GM18520 (cell line): ENCODE measurements around the gene ZNF507.
A peak's percentile ranks its signal among the peaks of the same experiment; 100 is the strongest.
"Not testable (repeated sequence)": the region's sequence is repeated elsewhere in the genome, so short reads cannot be mapped to it uniquely, and the experiment has no call there.

ENCODE experiments used
- ATAC-seq: cut with Tn5 transposase; IDR thresholded peaks from one replicate; pipeline ENCODE4 v1.9.1; 2021; ENCODE audit not compliant: unreplicated experiment

Gene ZNF507

GRCh38 chr19:32367063-32367462 lies 21.7 kb downstream of the ZNF507 start:
- ATAC-seq, result no peak

GRCh38 chr19:32367948-32368536 lies 22.6 kb downstream of the ZNF507 start:
- ATAC-seq, result no peak

- ATAC-seq, result no peak
These were observed 23.4 kb downstream of the ZNF507 start for GRCh38 chr19:32368787-32369186.

GRCh38 chr19:32372726-32373517 lies 27.5 kb downstream of the ZNF507 start:
- no peak for ATAC-seq

GRCh38 chr19:32373585-32374295 lies 28.3 kb downstream of the ZNF507 start:
- ATAC-seq, result no peak

- ATAC-seq, result not testable (repeated sequence)
These were observed 29.0 kb downstream of the ZNF507 start for GRCh38 chr19:32374362-32374761.

GRCh38 chr19:32377088-32377487 lies 31.7 kb downstream of the ZNF507 start:
- ATAC-seq, result not testable (repeated sequence)

- ATAC-seq, result no peak
These were observed 34.9 kb downstream of the ZNF507 start for GRCh38 chr19:32380269-32380668.

- ATAC-seq, result no peak
These were observed 42.4 kb downstream of the ZNF507 start for GRCh38 chr19:32387701-32388392.

GRCh38 chr19:32388393-32388855 lies 43.0 kb downstream of the ZNF507 start:
- no peak for ATAC-seq

GRCh38 chr19:32392901-32393300 lies 47.5 kb downstream of the ZNF507 start:
- no peak for ATAC-seq

- no peak for ATAC-seq
These were observed 50.7 kb downstream of the ZNF507 start for GRCh38 chr19:32396046-32396652.

GRCh38 chr19:32397671-32398101 lies 52.3 kb downstream of the ZNF507 start:
- no peak for ATAC-seq

GRCh38 chr19:32401992-32402391 lies 56.6 kb downstream of the ZNF507 start:
- no peak for ATAC-seq

- ATAC-seq, result no peak
These were observed 58.0 kb downstream of the ZNF507 start for GRCh38 chr19:32403291-32403995.

- ATAC-seq, result no peak
These were observed 59.0 kb downstream of the ZNF507 start for GRCh38 chr19:32404213-32404932.

- ATAC-seq, result no peak
These were observed 59.6 kb downstream of the ZNF507 start for GRCh38 chr19:32404933-32405430.

- ATAC-seq, result peak; percentile 95
These were observed 60.2 kb downstream of the ZNF507 start, which contains the start of gene DPY19L3 for GRCh38 chr19:32405431-32406160. TSS of gene DPY19L3 (plus strand) at chr19:32405770. CDS start at chr19:32408254, 2,484 bp downstream.
